NB4 (cell line): ENCODE results near the gene ORM1.

Source experiments
- POLR2A ChIP-seq: IDR thresholded peaks from 2 replicates; pipeline ENCODE4 v1.6.1; 2011; ENCODE audit warnings: mild to moderate bottlenecking; ENCODE audit not compliant: insufficient read length; ENCODE audit errors: extremely low read depth
- TF ChIP-seq, protein P1 (sequence below): IDR thresholded peaks from one replicate; pipeline ENCODE4 v1.5.1; 2012; ENCODE audit warnings: low read depth, low read length

GRCh38 chr9:114311571-114312512, 11.1 kb upstream of the ORM1 start:
- TF ChIP-seq POLR2A = no peak
- TF ChIP-seq, protein P1, sequence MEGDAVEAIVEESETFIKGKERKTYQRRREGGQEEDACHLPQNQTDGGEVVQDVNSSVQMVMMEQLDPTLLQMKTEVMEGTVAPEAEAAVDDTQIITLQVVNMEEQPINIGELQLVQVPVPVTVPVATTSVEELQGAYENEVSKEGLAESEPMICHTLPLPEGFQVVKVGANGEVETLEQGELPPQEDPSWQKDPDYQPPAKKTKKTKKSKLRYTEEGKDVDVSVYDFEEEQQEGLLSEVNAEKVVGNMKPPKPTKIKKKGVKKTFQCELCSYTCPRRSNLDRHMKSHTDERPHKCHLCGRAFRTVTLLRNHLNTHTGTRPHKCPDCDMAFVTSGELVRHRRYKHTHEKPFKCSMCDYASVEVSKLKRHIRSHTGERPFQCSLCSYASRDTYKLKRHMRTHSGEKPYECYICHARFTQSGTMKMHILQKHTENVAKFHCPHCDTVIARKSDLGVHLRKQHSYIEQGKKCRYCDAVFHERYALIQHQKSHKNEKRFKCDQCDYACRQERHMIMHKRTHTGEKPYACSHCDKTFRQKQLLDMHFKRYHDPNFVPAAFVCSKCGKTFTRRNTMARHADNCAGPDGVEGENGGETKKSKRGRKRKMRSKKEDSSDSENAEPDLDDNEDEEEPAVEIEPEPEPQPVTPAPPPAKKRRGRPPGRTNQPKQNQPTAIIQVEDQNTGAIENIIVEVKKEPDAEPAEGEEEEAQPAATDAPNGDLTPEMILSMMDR = no peak
